ENCODE measurements around the gene ST7L. TPM values are rescaled to one million over a fixed set of nuclear protein-coding genes. Genes with fewer than 3 reads are reported as not detected.

The ST7L gene
- total and polyA plus RNA-seq, 9 of the 15 experiments (the other 6 are each of a cell fraction or from before 2014, with no cell fraction given): 9.0 to 32.5 (median 26.6) TPM

DNA sequence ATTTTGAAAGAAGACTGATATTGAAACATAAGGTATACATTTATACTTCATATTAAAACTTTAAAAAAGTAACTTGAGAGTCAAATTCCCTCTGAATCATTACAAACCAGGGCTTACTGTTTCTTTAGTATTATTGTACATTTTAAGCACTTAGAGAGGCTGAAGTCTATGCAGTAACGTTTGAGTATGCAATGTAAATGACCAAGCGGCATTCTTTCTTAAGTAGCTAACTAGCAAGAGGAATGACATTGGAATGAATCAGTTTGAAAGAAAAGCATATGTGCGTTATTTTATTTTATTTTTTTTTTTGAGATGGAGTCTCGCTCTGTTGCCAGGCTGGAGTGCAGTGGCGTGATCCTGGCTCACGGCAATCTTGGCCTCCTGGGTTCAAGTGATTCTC is 85.9 kb downstream of the ST7L start:
- in situ Hi-C loops (cut with MboI): no loop called here
- intact Hi-C loops (cut with micrococcal nuclease): no loop called here
- no peaks in the 10 kb centered on the region for H3K9me3 ChIP-seq (replicated peaks; ENCODE audit: control insufficient read depth, insufficient read depth, low read depth, low read length)
- CTCF ChIA-PET (ENCODE audit: low intra/inter-chr PET ratio): no interaction called here
- ATAC-seq (no peak), DNase-seq (ENCODE audit: extremely low read depth in 1 of 4, low spot score in 3 of 4) (no peak), FAIRE-seq (no peak)
- no peaks in the 10 kb centered on the region for H3K27me3 ChIP-seq (ENCODE audit: control insufficient read depth in 2 of 2, insufficient read depth in 2 of 2, low read length in 2 of 2)
- WGBS (ENCODE audit: insufficient coverage, low coverage, missing lambda C conversion rate): 65% methylated on average over 6 of the region's 6 CpGs
- no peaks in the 10 kb centered on the region for H4K20me1 ChIP-seq (replicated peaks; ENCODE audit: control insufficient read depth, insufficient read depth, low read length)
- TF ChIP-seq TFE3 (CRISPR knock-in tag; IDR thresholded peaks at IDR 0.05): no peak
- POLR2A ChIA-PET: interaction anchor here (3.1 kb wide), 1 partner anchor 9 kb away, joined by 7 read pairs; no protein-coding TSS in a partner anchor
- H3K4me3 ChIP-seq: no peak overlapping the region
- no peak overlapping the region for H3K27ac ChIP-seq (ENCODE audit: extremely low read depth, low read depth, low read length)
- H3K9ac ChIP-seq (ENCODE audit: insufficient read depth in 1 of 2, low read depth in 2 of 2, low read length in 2 of 2): no peak overlapping the region
- H2AFZ ChIP-seq (ENCODE audit: low read depth, low read length): no peak overlapping the region
- H3K4me2 ChIP-seq (ENCODE audit: insufficient read depth, low read length): no peak overlapping the region
- H3K4me1 ChIP-seq (replicated peaks in 1 of 2; ENCODE audit: control insufficient read depth in 2 of 2, insufficient read depth in 2 of 2, low read length in 2 of 2): no peaks in the 10 kb centered on the region
- H3K79me2 ChIP-seq (ENCODE audit: control insufficient read depth, insufficient read depth, low read length): no peaks in the 10 kb centered on the region
- BruUV-seq (replicated peaks): no TSS peak
- H3K36me3 ChIP-seq (ENCODE audit: control insufficient read depth, insufficient read depth, low read length): no peaks in the 10 kb centered on the region
- no peaks in the 10 kb centered on the region for H3K9me1 ChIP-seq (ENCODE audit: control insufficient read depth, insufficient read depth, low read length)

- Histone ChIP-seq H2AFZ (ENCODE audit: low read depth, low read length) (no peak overlapping the region), H3K9me3 (replicated peaks; ENCODE audit: control insufficient read depth, insufficient read depth, low read depth, low read length) (no peaks in the 10 kb centered on the region), H3K27me3 (ENCODE audit: control insufficient read depth in 2 of 2, insufficient read depth in 2 of 2, low read length in 2 of 2) (no peaks in the 10 kb centered on the region), H3K9me1 (ENCODE audit: control insufficient read depth, insufficient read depth, low read length) (no peaks in the 10 kb centered on the region), H3K27ac (ENCODE audit: extremely low read depth, low read depth, low read length) (no peak overlapping the region), H3K4me1 (replicated peaks in 1 of 2; ENCODE audit: control insufficient read depth in 2 of 2, insufficient read depth in 2 of 2, low read length in 2 of 2) (no peaks in the 10 kb centered on the region), H4K20me1 (replicated peaks; ENCODE audit: control insufficient read depth, insufficient read depth, low read length) (no peaks in the 10 kb centered on the region), H3K4me3 (no peak overlapping the region), H3K36me3 (ENCODE audit: control insufficient read depth, insufficient read depth, low read length) (no peaks in the 10 kb centered on the region), H3K79me2 (ENCODE audit: control insufficient read depth, insufficient read depth, low read length) (no peaks in the 10 kb centered on the region), H3K9ac (ENCODE audit: insufficient read depth in 1 of 2, low read depth in 2 of 2, low read length in 2 of 2) (no peak overlapping the region), H3K4me2 (ENCODE audit: insufficient read depth, low read length) (no peak overlapping the region)
- DNase-seq (ENCODE audit: extremely low read depth in 1 of 4, low spot score in 3 of 4) (no peak), ATAC-seq (no peak), FAIRE-seq (no peak)
- ChIA-PET CTCF (ENCODE audit: low intra/inter-chr PET ratio) (no interaction called here), POLR2A (interaction anchor here (1.0 to 3.1 kb wide), 3 partner anchors 8 to 15 kb away, joined by 4 to 18 read pairs (median 7); no protein-coding TSS in a partner anchor)
- in situ Hi-C loops (cut with MboI) (no loop called here), intact Hi-C loops (cut with micrococcal nuclease) (no loop called here)
- WGBS (ENCODE audit: insufficient coverage, low coverage, missing lambda C conversion rate): 61% methylated on average over 4 of the region's 4 CpGs
- TF ChIP-seq GTF3C2 (IDR thresholded peaks at IDR 0.05; ENCODE audit: borderline replicate concordance, extremely low read depth, insufficient read length) (no peak), CBFB (CRISPR knock-in tag; IDR thresholded peaks at IDR 0.05) (no peak), NFIC (IDR thresholded peaks at IDR 0.05) (no peak)
- BruUV-seq (replicated peaks): no TSS peak
These were observed 86.9 kb downstream of the ST7L start for GRCh38 chr1:112532064-112532463.

Measured in K562 (cell line).